ENCODE data around the gene PDE4D. TPM values are rescaled to one million over a fixed set of nuclear protein-coding genes. Genes with fewer than 3 reads are reported as not detected.

Gene PDE4D
- total RNA-seq, 1 experiment from 2014 or later, result 2.1 TPM

DNA sequence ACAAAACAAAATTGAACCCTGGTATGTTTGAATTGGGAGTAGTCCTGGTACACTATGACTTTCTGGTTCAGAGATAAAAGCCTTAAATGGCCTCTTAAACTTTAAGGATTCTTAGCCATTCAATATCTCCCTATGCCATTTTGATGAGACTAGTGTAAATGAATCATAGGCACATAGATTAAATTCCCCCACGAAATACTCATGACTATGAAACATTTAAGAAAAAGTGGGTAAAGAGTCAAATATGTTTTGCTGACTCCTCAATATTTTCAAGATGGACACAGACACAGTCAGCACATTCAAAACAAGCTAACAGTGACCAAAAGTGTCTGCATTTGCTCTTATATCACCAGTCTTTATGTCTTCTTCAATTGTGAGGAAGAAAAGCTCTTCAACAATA is 278.3 kb downstream of the PDE4D start:
- H3K79me2 ChIP-seq (ENCODE audit: insufficient read depth, low read length), result no peaks in the 10 kb centered on the region
- peaks cover 21 to 24% of the 10 kb centered on the region in 2 experiments for H3K4me1 Mint-ChIP-seq
- H4K8ac ChIP-seq (replicated peaks; ENCODE audit: insufficient read length, low read depth, low read length), result no peak overlapping the region
- H3K27me3 ChIP-seq (ENCODE audit: insufficient read depth, low read length), result no peaks in the 10 kb centered on the region
- no peak overlapping the region for H3K18ac ChIP-seq (ENCODE audit: insufficient read length, low read depth, low read length)
- no peaks in the 10 kb centered on the region for H3K79me1 ChIP-seq (ENCODE audit: insufficient read depth, low read depth, low read length, poor library complexity, severe bottlenecking)
- WGBS (ENCODE audit: extremely low coverage, insufficient read length, low lambda C conversion rate), result no CpG with 5 or more reads among the region's 1 CpG
- no peak for DNase-seq
- no peaks in the 10 kb centered on the region for H3K9me3 ChIP-seq (ENCODE audit: control insufficient read depth, low read depth, low read length)
- H3K27me3 Mint-ChIP-seq (ENCODE audit: low read depth), result no peaks in the 10 kb centered on the region; the same call in 1 of the 2 replicates
- no peak overlapping the region for H2AFZ ChIP-seq (ENCODE audit: low read length)
- no peaks in the 10 kb centered on the region; the same call in 1 of the 2 replicates for H3K4me1 ChIP-seq (ENCODE audit: insufficient read depth, low read length)
- no peak overlapping the region for H3K4me2 ChIP-seq (ENCODE audit: insufficient read depth, insufficient read length, low read length)
- no peak overlapping the region for H2AK5ac ChIP-seq (ENCODE audit: insufficient read length, low read length)
- no peak overlapping the region for H2BK12ac ChIP-seq (ENCODE audit: insufficient read length, low read depth, low read length)
- no peak overlapping the region for H2BK15ac ChIP-seq (ENCODE audit: low read depth, low read length)
- no peak overlapping the region for H3K4me3 Mint-ChIP-seq
- no peaks in the 10 kb centered on the region for H3K23me2 ChIP-seq (ENCODE audit: insufficient read length, low read depth, low read length, poor library complexity, severe bottlenecking)
- no peak overlapping the region for H3K9ac ChIP-seq (ENCODE audit: extremely low read depth, insufficient read length, low read length)
- no peak overlapping the region for H2BK5ac ChIP-seq (ENCODE audit: insufficient read length, low read length)
- no peaks in the 10 kb centered on the region for H4K20me1 ChIP-seq (ENCODE audit: control insufficient read depth, insufficient read depth, insufficient read length)
- H3K4ac ChIP-seq (ENCODE audit: low read depth, low read length), result no peak overlapping the region
- peaks cover 0 to 2% of the 10 kb centered on the region in 2 experiments; a peak in 1 of 5 replicates for H3K9me3 Mint-ChIP-seq
- no peak overlapping the region for H3K23ac ChIP-seq (ENCODE audit: insufficient read length, low read depth, low read length)
- H4K91ac ChIP-seq (ENCODE audit: insufficient read length, low read depth, low read length), result no peak overlapping the region
- TF ChIP-seq, protein P1, sequence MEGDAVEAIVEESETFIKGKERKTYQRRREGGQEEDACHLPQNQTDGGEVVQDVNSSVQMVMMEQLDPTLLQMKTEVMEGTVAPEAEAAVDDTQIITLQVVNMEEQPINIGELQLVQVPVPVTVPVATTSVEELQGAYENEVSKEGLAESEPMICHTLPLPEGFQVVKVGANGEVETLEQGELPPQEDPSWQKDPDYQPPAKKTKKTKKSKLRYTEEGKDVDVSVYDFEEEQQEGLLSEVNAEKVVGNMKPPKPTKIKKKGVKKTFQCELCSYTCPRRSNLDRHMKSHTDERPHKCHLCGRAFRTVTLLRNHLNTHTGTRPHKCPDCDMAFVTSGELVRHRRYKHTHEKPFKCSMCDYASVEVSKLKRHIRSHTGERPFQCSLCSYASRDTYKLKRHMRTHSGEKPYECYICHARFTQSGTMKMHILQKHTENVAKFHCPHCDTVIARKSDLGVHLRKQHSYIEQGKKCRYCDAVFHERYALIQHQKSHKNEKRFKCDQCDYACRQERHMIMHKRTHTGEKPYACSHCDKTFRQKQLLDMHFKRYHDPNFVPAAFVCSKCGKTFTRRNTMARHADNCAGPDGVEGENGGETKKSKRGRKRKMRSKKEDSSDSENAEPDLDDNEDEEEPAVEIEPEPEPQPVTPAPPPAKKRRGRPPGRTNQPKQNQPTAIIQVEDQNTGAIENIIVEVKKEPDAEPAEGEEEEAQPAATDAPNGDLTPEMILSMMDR (conservative IDR thresholded peaks at IDR 0.05), result no peak
- no peak overlapping the region for H3K14ac ChIP-seq (ENCODE audit: insufficient read depth, low read length)
- H3K56ac ChIP-seq (ENCODE audit: insufficient read length, low read depth, low read length), result no peak overlapping the region
- no peak overlapping the region for H3K27ac ChIP-seq (ENCODE audit: insufficient read length, low read depth, low read length)
- no peaks in the 10 kb centered on the region; a peak in 2 of 7 replicates for H3K36me3 Mint-ChIP-seq (ENCODE audit: insufficient read depth in 1 of 3, low read depth in 3 of 3)
- no peak overlapping the region for H2BK20ac ChIP-seq (ENCODE audit: low read depth, low read length, poor library complexity, severe bottlenecking)
- no peak overlapping the region for H2BK120ac ChIP-seq (ENCODE audit: low read depth, low read length, poor library complexity, severe bottlenecking)
- H3K27ac Mint-ChIP-seq, result 0 out of 7 replicates have a peak overlapping the region, but pooled peaks of 1 of the 3 experiments have one; percentile 19
- H4K5ac ChIP-seq (ENCODE audit: insufficient read length, low read depth, low read length), result no peak overlapping the region
- H3T11ph ChIP-seq (ENCODE audit: low read length), result no peak overlapping the region
